NOMO-1 treated with DMSO at 0.1 percent for 48 hours (cell line): Measurements from ENCODE around the gene THAP4.

ENCODE experiments used
- DNase-seq: peaks from one replicate; lab custom pipeline; 2025; ENCODE audit not compliant: unreplicated experiment; lab: John Stamatoyannopoulos, UW

Gene THAP4

GRCh38 chr2:241550616-241551580, 86.1 kb downstream of the THAP4 start:
- no peak for DNase-seq

GRCh38 chr2:241548451-241548835, 88.5 kb downstream of the THAP4 start:
- DNase-seq: no peak

- no peak for DNase-seq
Observed at GRCh38 chr2:241547781-241548450, 89.0 kb downstream of the THAP4 start.

GRCh38 chr2:241546771-241547498, 90.0 kb downstream of the THAP4 start:
- no peak for DNase-seq

- DNase-seq: no peak
Observed at GRCh38 chr2:241545523-241546473, 91.2 kb downstream of the THAP4 start.

DNA sequence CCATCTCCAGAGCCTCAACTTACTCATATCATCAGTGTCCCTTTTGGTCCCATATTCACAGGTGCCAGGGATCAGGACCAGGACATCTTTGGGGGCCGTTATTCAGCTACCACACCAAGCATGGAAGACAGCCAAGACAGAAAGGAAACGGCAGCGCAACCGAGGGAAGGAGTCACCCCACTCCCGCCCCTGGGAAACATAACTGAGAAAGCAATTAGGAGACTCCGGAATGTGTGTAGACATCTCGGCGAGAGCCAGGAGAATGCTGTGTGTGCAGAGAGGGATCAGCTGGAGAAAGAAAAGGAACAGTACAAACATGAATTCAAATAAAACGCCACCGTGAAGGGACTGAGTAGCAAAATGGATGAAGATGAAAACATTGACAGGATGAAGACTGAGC, 91.9 kb downstream of the THAP4 start:
- DNase-seq: no peak

- DNase-seq: no peak
Observed at GRCh38 chr2:241542278-241542605, 94.7 kb downstream of the THAP4 start.

DNA sequence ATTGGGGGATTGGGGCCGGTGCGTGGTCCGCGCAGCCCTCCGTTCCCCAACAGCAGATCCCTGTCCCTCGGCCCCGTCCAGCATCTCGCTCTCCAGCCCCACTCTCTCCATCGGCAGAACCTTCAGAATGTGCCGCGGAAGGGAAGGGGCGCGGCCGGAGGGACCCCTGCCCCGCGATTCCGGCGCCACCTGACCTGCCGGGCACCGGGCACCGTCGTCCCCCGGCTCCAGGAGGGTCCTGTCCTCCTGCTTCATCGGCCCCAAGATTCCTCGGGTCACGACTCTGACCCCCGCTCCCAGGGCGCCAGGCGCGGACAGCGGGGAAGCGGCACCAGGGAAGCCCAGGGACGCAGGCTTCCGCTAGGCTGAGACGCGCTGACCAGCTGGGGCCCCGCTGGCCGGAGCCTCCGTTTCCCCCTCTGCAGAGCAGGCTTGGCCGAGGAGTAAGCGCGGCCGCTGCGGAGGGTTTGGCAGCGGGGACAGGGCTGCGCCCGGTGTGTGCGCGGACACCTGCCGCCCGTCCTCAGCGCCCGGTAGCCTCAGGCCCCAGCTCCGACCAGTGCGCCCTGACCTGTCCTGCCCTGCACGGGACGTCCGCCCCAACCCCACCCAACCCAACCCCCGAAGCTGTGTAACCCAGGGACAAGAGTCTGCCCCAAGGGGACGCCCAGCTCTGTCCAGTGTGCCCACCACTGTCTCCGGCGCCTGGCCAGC, 95.2 kb downstream of the THAP4 start:
- DNase-seq: no peak

DNA sequence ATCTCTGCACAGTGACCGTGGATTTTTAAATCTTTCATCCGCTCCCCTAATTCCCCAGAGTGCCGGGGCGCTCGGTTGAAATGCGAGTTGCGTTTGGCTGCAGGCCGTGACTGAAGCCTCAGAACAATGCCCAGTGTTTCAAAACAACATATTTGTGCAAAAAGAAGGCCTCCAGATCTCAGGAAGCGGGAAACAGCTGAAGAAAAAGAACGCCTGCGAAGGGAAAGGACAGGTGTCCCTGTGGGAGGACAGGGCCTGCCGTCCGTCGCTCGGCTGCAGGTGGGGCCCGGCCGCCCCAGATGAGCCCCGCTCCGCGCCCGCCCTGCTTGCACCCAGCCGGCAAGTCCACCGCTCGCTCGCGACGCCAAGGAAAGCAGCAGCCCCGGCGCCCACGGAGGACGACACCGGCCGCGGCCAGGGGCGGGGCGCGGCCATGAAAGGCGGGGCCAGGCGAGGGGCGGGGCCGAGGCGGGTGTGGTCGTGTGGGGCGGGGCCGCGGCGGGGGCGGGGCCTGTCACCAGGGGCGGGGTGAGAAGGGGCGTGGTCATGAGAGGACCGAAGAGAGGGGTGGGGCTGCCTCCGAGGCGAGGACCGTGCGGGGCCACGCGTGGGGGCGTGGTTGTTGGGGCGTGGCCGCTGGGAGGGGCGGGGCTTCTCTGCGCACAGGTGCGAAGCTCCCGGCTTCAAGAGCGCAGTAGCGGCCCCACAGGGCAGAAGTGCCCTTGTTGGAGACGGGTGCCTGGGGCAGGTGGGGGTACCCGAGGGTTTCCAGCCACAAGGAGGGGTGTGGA, 96.0 kb downstream of the THAP4 start:
- DNase-seq: peak; percentile 43

DNA sequence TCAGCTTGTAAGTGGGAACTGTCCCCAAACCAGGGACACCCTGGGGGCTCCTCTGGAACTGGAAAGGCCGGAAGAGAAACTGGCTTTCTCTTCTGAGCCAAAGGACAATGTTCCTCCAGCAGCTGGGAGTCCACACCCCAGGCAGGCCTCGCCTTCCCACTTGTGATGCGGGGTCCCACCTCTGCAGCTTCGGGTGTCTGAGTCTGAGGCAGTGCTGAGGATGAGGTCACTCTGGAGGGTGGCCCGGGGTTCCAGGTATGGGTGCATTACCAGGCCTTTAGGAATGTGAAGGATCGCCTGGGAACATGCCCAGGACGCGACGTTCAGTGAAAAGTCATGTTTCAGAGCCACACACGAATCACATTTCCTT, 96.6 kb downstream of the THAP4 start:
- DNase-seq: no peak

DNA sequence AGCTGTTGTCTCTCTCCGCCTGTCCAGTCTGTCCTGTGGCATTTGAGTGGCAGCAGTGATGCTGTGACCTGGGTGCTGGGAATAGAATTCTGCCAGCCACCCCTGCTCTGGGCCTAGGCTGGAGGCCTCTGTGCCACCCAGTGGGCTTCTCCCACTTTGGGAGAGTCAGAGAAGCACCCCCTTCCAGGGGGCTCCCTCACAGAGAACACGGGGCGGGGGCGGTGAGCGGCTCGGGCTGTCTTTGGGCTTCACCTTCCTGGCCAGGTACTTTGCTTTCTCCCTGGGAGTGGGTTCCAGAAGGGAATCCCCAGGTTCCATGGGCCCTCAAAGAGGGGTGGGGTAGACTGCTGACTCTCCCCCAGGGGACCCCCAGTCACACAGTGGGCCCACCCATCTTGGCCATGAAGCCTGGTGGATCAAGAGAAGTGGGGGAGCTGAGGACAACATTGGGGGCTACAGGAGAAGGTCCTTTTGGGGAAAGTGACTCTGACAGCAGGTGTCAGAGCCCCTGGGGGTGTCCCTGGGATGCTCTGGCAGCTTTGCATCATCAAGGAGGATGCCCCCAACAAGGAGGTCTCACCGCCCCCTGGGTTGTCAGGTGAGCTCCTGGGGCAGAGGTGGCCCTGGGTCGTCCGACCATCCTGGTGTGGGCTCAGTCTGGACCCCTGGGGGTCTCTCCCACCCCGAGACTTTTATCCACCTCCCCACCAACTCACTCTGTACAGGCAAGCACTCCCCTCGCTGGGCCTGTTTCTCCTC, 97.2 kb downstream of the THAP4 start:
- no peak for DNase-seq

GRCh38 chr2:241538838-241539615, 97.9 kb downstream of the THAP4 start:
- DNase-seq: no peak

DNA sequence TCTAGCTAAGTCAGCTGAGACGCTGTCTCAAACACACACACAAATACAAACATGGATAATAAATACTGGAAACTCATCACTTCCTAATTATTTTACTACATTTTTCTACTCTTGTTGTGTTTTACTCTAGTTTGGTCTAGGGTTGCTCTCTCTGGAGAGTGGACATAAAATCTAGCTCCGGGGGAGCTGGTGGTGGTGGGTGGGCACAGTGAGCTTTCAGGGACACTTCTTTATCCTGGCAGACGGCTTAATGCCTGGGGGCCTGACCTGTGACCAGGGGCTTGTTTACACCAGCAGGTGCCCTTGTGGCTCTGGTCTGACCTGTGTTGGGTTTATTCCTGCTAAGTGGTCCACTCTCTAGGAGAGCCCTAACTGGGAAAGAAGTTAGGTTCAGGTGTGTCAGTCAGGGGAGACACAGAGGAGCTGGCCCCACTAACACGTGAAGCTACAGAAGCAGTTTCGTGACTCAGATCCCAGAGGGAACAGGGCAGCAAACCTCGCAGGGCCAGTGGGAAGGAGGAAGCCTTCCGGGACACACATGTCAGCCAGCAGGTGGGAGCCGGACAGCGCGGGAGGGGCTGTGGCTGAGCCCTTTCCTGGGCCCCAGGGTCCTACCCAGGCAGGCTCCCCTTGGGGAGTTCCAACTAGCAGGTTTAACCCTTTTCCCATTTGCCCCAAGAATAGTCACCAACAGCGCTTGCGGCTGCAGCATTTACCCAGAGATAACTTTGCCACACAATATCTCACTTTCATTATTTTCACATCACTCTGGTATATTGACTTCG, 100.9 kb downstream of the THAP4 start:
- DNase-seq: no peak

GRCh38 chr2:241534701-241535375, 102.1 kb downstream of the THAP4 start:
- no peak for DNase-seq
